ENCODE results near the gene RXRA. TPM values are rescaled to one million over a fixed set of nuclear protein-coding genes. Genes with fewer than 3 reads are reported as not detected.

The RXRA gene
- total and polyA plus RNA-seq, 10 of the 15 experiments (the other 5 are each of a cell fraction or from before 2014, with no cell fraction given): 0.89 to 36.8 (median 11.1) TPM

- Histone ChIP-seq H3K9ac (ENCODE audit: control insufficient read depth, insufficient read depth, low read length) (no peak overlapping the region), H3K27me3 (replicated peaks in 1 of 2; ENCODE audit: control insufficient read depth in 2 of 2, insufficient read depth in 2 of 2, low read length in 1 of 2) (peaks cover 0 to 3% of the 10 kb centered on the region in 2 experiments; a peak in 3 of 4 replicates), H2AFZ (ENCODE audit: control insufficient read depth, low read depth, low read length) (no peak overlapping the region), H4K20me1 (ENCODE audit: control insufficient read depth, insufficient read depth) (no peaks in the 10 kb centered on the region), H3K79me2 (ENCODE audit: control insufficient read depth, insufficient read depth, low read length) (no peaks in the 10 kb centered on the region), H3K4me1 (ENCODE audit: control insufficient read depth, insufficient read depth, low read length) (no peaks in the 10 kb centered on the region), H3K4me3 (no peak overlapping the region), H3K27ac (ENCODE audit: control insufficient read depth, insufficient read depth) (no peak overlapping the region), H3K36me3 (ENCODE audit: control insufficient read depth in 2 of 2, insufficient read depth in 2 of 2, low read length in 1 of 2) (no peaks in the 10 kb centered on the region), H3K9me3 (replicated peaks; ENCODE audit: control insufficient read depth, insufficient read depth, low read length) (no peaks in the 10 kb centered on the region), H3K4me2 (ENCODE audit: control insufficient read depth, insufficient read depth) (no peak overlapping the region)
- RAD21 ChIA-PET (ENCODE audit: unreplicated experiment): no interaction called here
- POLR2A ChIA-PET: no interaction called here
- DNase-seq (ENCODE audit: low read depth, low spot score): no peak
- intact Hi-C loops (cut with micrococcal nuclease; ENCODE audit: unreplicated experiment): no loop called here
- ATAC-seq: no peak
- TF ChIP-seq ZBED1 (IDR thresholded peaks at IDR 0.05; ENCODE audit: borderline replicate concordance): no peak
- TF ChIP-seq, protein P1, sequence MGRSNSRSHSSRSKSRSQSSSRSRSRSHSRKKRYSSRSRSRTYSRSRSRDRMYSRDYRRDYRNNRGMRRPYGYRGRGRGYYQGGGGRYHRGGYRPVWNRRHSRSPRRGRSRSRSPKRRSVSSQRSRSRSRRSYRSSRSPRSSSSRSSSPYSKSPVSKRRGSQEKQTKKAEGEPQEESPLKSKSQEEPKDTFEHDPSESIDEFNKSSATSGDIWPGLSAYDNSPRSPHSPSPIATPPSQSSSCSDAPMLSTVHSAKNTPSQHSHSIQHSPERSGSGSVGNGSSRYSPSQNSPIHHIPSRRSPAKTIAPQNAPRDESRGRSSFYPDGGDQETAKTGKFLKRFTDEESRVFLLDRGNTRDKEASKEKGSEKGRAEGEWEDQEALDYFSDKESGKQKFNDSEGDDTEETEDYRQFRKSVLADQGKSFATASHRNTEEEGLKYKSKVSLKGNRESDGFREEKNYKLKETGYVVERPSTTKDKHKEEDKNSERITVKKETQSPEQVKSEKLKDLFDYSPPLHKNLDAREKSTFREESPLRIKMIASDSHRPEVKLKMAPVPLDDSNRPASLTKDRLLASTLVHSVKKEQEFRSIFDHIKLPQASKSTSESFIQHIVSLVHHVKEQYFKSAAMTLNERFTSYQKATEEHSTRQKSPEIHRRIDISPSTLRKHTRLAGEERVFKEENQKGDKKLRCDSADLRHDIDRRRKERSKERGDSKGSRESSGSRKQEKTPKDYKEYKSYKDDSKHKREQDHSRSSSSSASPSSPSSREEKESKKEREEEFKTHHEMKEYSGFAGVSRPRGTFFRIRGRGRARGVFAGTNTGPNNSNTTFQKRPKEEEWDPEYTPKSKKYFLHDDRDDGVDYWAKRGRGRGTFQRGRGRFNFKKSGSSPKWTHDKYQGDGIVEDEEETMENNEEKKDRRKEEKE (IDR thresholded peaks at IDR 0.05): no peak
- no peak for TF ChIP-seq ASH2L (IDR thresholded peaks at IDR 0.05; ENCODE audit: borderline replicate concordance, low read depth)
- TF ChIP-seq FOS (IDR thresholded peaks at IDR 0.05; ENCODE audit: borderline replicate concordance, extremely low read depth, insufficient read length): no peak
- no peak for TF ChIP-seq SMARCA5 (IDR thresholded peaks at IDR 0.05)
- TF ChIP-seq RAD51 (IDR thresholded peaks at IDR 0.05): no peak
- TF ChIP-seq POLR2AphosphoS2 (IDR thresholded peaks at IDR 0.05; ENCODE audit: low read depth, low read length): no peak
- TF ChIP-seq POU2F2 (IDR thresholded peaks at IDR 0.05; ENCODE audit: borderline replicate concordance, low read depth, low read length): no peak
- no peak for TF ChIP-seq SMAD1 (IDR thresholded peaks at IDR 0.05; ENCODE audit: low read depth, partially characterized antibody)
- TF ChIP-seq IKZF1 (conservative IDR thresholded peaks at IDR 0.05): no peak
- TF ChIP-seq, protein P2, sequence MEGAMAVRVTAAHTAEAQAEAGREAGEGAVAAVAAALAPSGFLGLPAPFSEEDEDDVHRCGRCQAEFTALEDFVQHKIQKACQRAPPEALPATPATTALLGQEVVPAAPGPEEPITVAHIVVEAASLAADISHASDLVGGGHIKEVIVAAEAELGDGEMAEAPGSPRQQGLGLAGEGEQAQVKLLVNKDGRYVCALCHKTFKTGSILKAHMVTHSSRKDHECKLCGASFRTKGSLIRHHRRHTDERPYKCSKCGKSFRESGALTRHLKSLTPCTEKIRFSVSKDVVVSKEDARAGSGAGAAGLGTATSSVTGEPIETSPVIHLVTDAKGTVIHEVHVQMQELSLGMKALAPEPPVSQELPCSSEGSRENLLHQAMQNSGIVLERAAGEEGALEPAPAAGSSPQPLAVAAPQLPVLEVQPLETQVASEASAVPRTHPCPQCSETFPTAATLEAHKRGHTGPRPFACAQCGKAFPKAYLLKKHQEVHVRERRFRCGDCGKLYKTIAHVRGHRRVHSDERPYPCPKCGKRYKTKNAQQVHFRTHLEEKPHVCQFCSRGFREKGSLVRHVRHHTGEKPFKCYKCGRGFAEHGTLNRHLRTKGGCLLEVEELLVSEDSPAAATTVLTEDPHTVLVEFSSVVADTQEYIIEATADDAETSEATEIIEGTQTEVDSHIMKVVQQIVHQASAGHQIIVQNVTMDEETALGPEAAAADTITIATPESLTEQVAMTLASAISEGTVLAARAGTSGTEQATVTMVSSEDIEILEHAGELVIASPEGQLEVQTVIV (IDR thresholded peaks at IDR 0.05; ENCODE audit: borderline replicate concordance, partially characterized antibody): no peak
- TF ChIP-seq BACH1 (IDR thresholded peaks at IDR 0.05; ENCODE audit: borderline replicate concordance): no peak
- TF ChIP-seq HDGF (IDR thresholded peaks at IDR 0.05): no peak
- CTCF ChIA-PET: no interaction called here
- no peak for FAIRE-seq
- BruUV-seq (replicated peaks): no TSS peak
- SMC1A ChIA-PET (ENCODE audit: uncharacterized antibody, unreplicated experiment): no interaction called here
- 59% methylated on average over 10 of the region's 10 CpGs for WGBS (ENCODE audit: insufficient coverage, insufficient replicate concordance, low lambda C conversion rate, missing lambda C conversion rate)
- in situ Hi-C loops (cut with MboI): no loop called here
Observed at GRCh38 chr9:134321531-134321930, 4.7 kb upstream of the RXRA start.

Measured in GM12878 (cell line).